Sigmoid colon (tissue), 7 donors: ENCODE measurements around the gene KCNIP2. TPM values are rescaled to one million over a fixed set of nuclear protein-coding genes. Genes with fewer than 3 reads are reported as not detected.
A peak's percentile ranks its signal among the peaks of the same experiment; 100 is the strongest.

Experiments
- DNase-seq: peaks from one replicate; pipeline ENCODE4 v3.0.0-alpha.2; 2019
- H3K27ac ChIP-seq, 4 donors: fragments of 200-600 bp; sonication (generic); one replicate each; pipeline ENCODE4 v1.5.1; 2016 to 2019; ENCODE audit warnings: mild to moderate bottlenecking in 1 of 4
- H3K27me3 ChIP-seq, 3 donors: fragments of 200-600 bp; sonication (generic); one replicate each; pipeline ENCODE4 v1.5.1; 2019; ENCODE audit warnings: mild to moderate bottlenecking in 1 of 3
- H3K36me3 ChIP-seq, 4 donors: fragments of 200-600 bp; sonication (generic); one replicate each; pipeline ENCODE4 v1.5.1; 2016 to 2019
- H3K4me1 ChIP-seq, 4 donors: fragments of 200-600 bp; sonication (generic); one replicate each; pipeline ENCODE4 v1.5.1; 2017 to 2019
- H3K4me3 ChIP-seq, 4 donors: fragments of 200-600 bp; sonication (generic); one replicate each; pipeline ENCODE4 v1.5.1; 2017 to 2019; ENCODE audit warnings: mild to moderate bottlenecking in 2 of 4, moderate library complexity in 1 of 4
- H3K9me3 ChIP-seq, 4 donors: fragments of 200-600 bp in 3 of 4; sonication (generic) in 3 of 4; one replicate each; pipeline versions ENCODE4 v1.5.1 to v1.6.1; 2013 to 2019
- CTCF ChIP-seq, 4 experiments: fragments of 450-650 bp in 3 of 4; fragments of 200-600 bp in 1 of 4; IDR thresholded peaks; one replicate each; pipeline ENCODE4 v1.5.1; 2016 to 2019; ENCODE audit warnings: antibody characterized with exemption in 4 of 4, mild to moderate bottlenecking in 3 of 4, moderate library complexity in 2 of 4
- EP300 ChIP-seq, 4 donors: sonication (generic); formaldehyde crosslinking; IDR thresholded peaks; one replicate each; pipeline ENCODE4 v1.6.1; 2017; ENCODE audit warnings: antibody characterized with exemption in 4 of 4
- POLR2A ChIP-seq, 2 donors: fragments of 450-650 bp; IDR thresholded peaks; one replicate each; pipeline ENCODE4 v1.6.1; 2016; ENCODE audit warnings: antibody characterized with exemption in 2 of 2, mild to moderate bottlenecking in 2 of 2, moderate library complexity in 2 of 2
- POLR2AphosphoS5 ChIP-seq, 4 donors: sonication (generic); formaldehyde crosslinking; IDR thresholded peaks; one replicate each; pipeline ENCODE4 v1.6.1; 2017; ENCODE audit warnings: antibody characterized with exemption in 4 of 4
- WGBS, 2 donors: extraction: QIAGEN DNeasy Blood & Tissue Kit; methylation state at CpG; one replicate each; pipeline ENCODE4 v1.1.7; 2013; 5-methylcytosine and 5-hydroxymethylcytosine counted together
- intact Hi-C: fragments of 100-400 bp; cut with DNase I; formaldehyde crosslinking; loops from one replicate; pipeline ENCODE4 v1.15.1; 2023
- polyA plus RNA-seq, 3 donors: library from polyadenylated mRNA; stranded (reverse); fragments of 200-250 nt; gene quantifications; one replicate each; pipeline ENCODE4 v1.2.3, GENCODE V29; 2013
- total RNA-seq, 4 donors: library from RNA; depleted of rRNA; stranded (reverse); fragments of >200 nt; gene quantifications; one replicate each; pipeline ENCODE4 v1.1.0, GENCODE V29; 2016
- donor health status: healthy with polysubstance abuse.
- donor health status: Bipolar disorder and iron deficiency.
- donor health status: healthy.

The KCNIP2 gene
- total and polyA plus RNA-seq, 7 donors = 1.8 to 7.1 (median 3.3) TPM; not detected in 2

- intact Hi-C loops = no loop called here
- 92 to 95% methylated on average over 10 of the region's 10 CpGs for WGBS, 2 donors
- Histone ChIP-seq H3K9me3 (no peaks in the 10 kb centered on the region), H3K4me3 (no peak overlapping the region), H3K4me1 (peaks cover 0 to 31% (median 18%) of the 10 kb centered on the region in 4 donors), H3K27me3 (no peaks in the 10 kb centered on the region), H3K36me3 (peaks cover 0 to 3% (median 0%) of the 10 kb centered on the region in 4 donors), H3K27ac (no peak overlapping the region)
- TF ChIP-seq POLR2AphosphoS5 (IDR thresholded peaks at IDR 0.05) (no peak), POLR2A (IDR thresholded peaks at IDR 0.05) (no peak), CTCF (IDR thresholded peaks at IDR 0.05) (no peak), EP300 (IDR thresholded peaks at IDR 0.05) (no peak)
- no peak for DNase-seq
Measured at GRCh38 chr10:101827919-101828600, 15.5 kb downstream of the KCNIP2 start.

- intact Hi-C loops = no loop called here
- DNase-seq = no peak
- Histone ChIP-seq H3K4me1 (peaks cover 0 to 31% (median 18%) of the 10 kb centered on the region in 4 donors), H3K9me3 (no peaks in the 10 kb centered on the region), H3K4me3 (no peak overlapping the region), H3K27me3 (no peaks in the 10 kb centered on the region), H3K27ac (no peak overlapping the region), H3K36me3 (peaks cover 0 to 3% (median 0%) of the 10 kb centered on the region in 4 donors)
- TF ChIP-seq EP300 (IDR thresholded peaks at IDR 0.05) = no peak
- no peak for TF ChIP-seq POLR2AphosphoS5 (IDR thresholded peaks at IDR 0.05)
- TF ChIP-seq CTCF (IDR thresholded peaks at IDR 0.05) = no peak
- no peak for TF ChIP-seq POLR2A (IDR thresholded peaks at IDR 0.05)
- WGBS, 2 donors = 95 to 97% methylated on average over 5 of the region's 5 CpGs
Measured at GRCh38 chr10:101826852-101827434, 16.7 kb downstream of the KCNIP2 start.

DNA sequence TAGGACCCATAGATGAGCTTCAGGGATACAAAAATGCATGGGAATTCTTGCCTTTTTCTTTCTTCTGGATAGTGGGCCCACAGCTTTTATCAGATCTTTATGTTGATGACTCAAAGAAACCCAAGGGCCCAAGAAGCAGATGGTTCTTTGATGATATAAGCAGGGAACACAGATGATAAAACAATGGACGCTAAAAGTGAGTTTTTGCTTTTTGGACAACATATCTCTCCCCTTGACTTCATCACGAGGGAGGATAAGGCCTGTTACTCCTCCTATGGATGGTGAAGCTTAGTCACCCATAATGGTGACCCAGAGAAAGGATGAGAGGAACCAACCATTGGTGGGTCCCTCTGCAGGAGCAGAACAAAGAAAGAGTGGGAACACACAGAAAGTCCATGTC is 18.9 kb downstream of the KCNIP2 start:
- peaks cover 0 to 11% (median 2%) of the 10 kb centered on the region in 4 donors for H3K4me1 ChIP-seq
- H3K27me3 ChIP-seq = no peaks in the 10 kb centered on the region
- no peak for DNase-seq
- H3K4me3 ChIP-seq = no peak overlapping the region
- H3K27ac ChIP-seq = no peak overlapping the region
- H3K9me3 ChIP-seq = no peaks in the 10 kb centered on the region
- intact Hi-C loops = no loop called here
- 70 to 94% methylated on average over 2 of the region's 2 CpGs for WGBS, 2 donors
- H3K36me3 ChIP-seq = peaks cover 0 to 3% (median 0%) of the 10 kb centered on the region in 4 donors
- TF ChIP-seq CTCF (IDR thresholded peaks at IDR 0.05) (no peak), EP300 (IDR thresholded peaks at IDR 0.05) (no peak), POLR2AphosphoS5 (IDR thresholded peaks at IDR 0.05) (no peak), POLR2A (IDR thresholded peaks at IDR 0.05) (no peak)

GRCh38 chr10:101818872-101819633 is 24.5 kb downstream of the KCNIP2 start:
- H3K4me1 ChIP-seq = peaks cover 0 to 31% (median 27%) of the 10 kb centered on the region in 4 donors
- H3K27ac ChIP-seq = peak overlapping the region; percentile 97 to 99 (median 98)
- TF ChIP-seq CTCF (IDR thresholded peaks at IDR 0.05) (no peak), POLR2A (IDR thresholded peaks at IDR 0.05) (no peak), EP300 (IDR thresholded peaks at IDR 0.05) (no peak), POLR2AphosphoS5 (IDR thresholded peaks at IDR 0.05) (no peak)
- H3K4me3 ChIP-seq = peak overlapping the region; percentile 15 to 100 (median 92)
- DNase-seq = no peak
- WGBS, 2 donors = 10 to 21% methylated on average over 14 of the region's 14 CpGs
- H3K36me3 ChIP-seq = no peaks in the 10 kb centered on the region
- intact Hi-C loops = loop anchor here (5.0 kb wide), 2 partner anchors 37 to 298 kb away; partner anchors contain the start of gene NPM3
- H3K9me3 ChIP-seq = no peaks in the 10 kb centered on the region
- no peaks in the 10 kb centered on the region for H3K27me3 ChIP-seq
